HG03565 (cell line): Measurements from ENCODE around the gene RNF144A.

Source experiments
- ATAC-seq: cut with Tn5 transposase; IDR thresholded peaks from one replicate; pipeline ENCODE4 v1.9.1; 2021; ENCODE audit warnings: mild to moderate bottlenecking, moderate library complexity; ENCODE audit not compliant: unreplicated experiment

The RNF144A gene

DNA sequence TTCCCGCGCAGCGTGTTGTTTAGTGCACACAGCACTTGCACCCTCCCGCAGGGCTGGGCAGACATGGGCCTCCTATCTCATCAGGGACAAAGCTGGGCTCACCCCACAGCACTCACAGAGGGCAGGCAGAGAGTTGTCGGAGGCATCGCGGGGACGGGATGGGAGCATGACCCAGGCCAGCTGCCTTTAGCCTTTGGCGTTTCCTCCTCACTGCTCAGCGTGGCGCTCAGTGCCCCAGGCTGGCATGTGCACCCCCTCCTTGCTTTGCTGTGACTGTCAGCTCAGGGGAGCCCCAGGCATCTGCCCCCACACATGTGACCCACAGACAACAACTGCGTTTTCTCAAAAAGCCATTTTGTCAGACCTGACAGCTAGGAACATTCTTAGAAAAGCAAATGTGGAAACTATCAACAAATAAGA lies 101.1 kb downstream of the RNF144A start:
- no peak for ATAC-seq

- no peak for ATAC-seq
These were observed 101.6 kb downstream of the RNF144A start for GRCh38 chr2:7018767-7019166.

GRCh38 chr2:7019191-7019590 lies 102.0 kb downstream of the RNF144A start:
- no peak for ATAC-seq

GRCh38 chr2:7020059-7020458 lies 102.8 kb downstream of the RNF144A start:
- no peak for ATAC-seq

- no peak for ATAC-seq
These were observed 103.3 kb downstream of the RNF144A start for GRCh38 chr2:7020468-7020867.

GRCh38 chr2:7020939-7021470 lies 103.8 kb downstream of the RNF144A start:
- ATAC-seq: no peak

DNA sequence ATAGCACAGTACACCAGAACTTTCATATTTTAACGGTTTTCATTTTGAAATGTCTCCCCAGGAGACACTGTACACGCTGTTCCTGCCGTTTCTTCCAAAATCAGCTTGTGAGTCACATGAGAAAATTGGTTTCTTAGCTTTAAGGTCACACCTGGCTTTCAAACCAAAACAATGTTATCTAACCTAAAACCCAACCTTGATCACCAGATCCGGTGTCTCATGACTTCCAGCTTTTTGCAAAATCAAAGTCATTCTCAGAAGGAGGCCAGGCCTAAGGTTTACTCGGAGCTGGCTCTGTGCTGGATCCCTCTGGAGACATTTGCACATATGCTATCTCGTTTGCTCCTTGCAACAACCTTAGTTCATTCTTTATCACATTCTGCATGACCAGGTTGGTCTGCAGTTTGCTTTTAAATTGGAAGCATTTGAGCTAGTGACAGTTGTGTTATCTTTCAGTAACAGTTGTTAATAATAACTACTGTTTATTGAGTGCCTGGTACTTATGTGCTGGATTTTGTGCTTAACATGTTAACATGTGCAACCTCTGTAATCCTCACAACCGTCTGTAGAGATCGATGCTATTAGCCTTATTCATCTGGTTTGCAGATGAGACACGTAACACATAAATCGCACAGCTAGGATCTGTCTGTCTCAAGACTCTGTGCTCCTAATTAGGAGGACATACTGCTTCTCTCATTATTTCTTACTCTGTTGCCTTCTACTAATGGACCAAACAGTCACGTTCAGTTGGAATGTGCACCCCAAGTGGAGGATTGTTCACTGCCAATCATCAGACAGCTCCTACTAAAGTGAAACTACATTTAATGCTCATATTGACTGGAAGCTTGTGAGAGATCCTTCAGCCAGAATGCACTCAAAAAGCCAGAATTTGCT lies 105.5 kb downstream of the RNF144A start:
- ATAC-seq: no peak

DNA sequence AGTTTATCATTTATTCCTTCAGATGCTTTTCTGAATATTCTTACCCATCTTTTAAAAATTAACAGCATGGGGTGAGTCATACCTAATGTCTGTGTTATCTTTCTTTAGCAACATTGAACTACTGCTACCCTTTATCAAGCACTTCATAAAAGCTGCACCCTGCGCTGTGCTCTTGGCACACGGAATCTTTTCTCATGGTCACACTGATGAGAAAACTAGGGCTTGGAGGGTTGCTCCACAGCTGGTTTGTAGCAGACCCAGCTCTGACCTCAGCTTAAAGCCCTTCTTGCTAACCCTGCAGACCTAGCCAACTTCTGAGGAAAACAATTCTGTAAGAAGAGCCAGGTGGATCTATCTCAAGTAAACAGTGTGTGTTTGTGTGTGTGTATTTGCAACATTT lies 106.3 kb downstream of the RNF144A start:
- no peak for ATAC-seq

DNA sequence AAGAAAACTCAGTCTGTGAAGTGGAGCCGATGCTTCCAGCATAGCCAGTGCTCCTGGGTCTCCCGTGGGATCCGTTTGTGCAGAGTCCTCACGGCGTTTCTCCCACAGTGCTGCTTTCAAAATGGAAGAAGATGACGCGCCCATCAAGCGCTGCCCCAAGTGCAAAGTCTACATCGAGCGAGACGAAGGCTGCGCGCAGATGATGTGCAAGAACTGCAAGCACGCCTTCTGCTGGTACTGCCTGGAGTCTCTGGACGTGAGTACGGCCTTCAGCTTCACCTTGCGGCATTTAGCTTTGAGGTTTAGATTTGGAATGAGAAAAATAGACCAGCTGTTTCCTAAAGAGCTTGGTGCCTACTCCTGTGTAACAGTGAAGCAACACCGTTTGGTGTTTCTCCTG lies 107.0 kb downstream of the RNF144A start:
- no peak for ATAC-seq

DNA sequence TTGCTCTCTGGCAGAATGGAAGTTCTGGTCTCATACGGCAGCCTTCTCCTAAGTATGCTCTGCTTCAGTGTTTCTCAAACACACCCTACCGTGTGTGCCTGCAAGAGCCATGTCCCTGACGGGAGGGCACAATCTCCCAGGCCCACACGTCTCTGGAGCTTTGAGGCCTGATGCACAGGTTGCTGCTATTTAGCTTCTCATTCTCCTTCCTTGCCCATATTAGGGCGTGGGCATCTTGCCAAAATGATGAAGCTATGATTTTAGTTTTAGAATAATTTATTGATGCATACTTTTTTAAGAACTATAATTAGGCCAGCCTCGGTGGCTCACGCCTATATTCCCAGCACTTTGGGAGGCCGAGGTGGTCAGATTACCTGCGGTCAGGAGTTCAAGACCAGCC lies 107.9 kb downstream of the RNF144A start:
- ATAC-seq: no peak

DNA sequence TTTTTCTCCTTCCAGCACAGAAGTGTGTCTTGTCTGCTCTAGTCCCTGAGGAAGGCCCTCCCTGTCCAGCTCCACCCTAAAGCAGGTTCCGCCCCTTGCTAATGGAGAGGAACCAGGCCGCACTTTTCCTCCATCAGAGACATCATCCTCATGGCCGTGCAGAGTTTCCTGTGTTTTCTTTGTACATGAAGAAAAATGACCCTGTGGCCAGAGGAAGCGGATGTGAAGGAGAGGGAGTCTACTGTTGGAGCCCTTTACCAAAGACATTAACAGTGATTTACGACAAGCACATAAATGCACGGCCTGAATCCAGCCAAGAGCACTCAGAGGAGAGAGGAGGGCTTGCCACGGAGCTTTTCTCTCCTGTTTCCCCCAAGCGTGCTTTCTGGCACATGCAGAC lies 109.5 kb downstream of the RNF144A start:
- no peak for ATAC-seq

GRCh38 chr2:7027411-7027810 lies 110.2 kb downstream of the RNF144A start:
- no peak for ATAC-seq

- ATAC-seq: no peak
These were observed 110.9 kb downstream of the RNF144A start for GRCh38 chr2:7027956-7028655.

GRCh38 chr2:7028846-7029245 lies 111.6 kb downstream of the RNF144A start:
- no peak for ATAC-seq

GRCh38 chr2:7029291-7030059 lies 112.3 kb downstream of the RNF144A start:
- ATAC-seq: no peak

DNA sequence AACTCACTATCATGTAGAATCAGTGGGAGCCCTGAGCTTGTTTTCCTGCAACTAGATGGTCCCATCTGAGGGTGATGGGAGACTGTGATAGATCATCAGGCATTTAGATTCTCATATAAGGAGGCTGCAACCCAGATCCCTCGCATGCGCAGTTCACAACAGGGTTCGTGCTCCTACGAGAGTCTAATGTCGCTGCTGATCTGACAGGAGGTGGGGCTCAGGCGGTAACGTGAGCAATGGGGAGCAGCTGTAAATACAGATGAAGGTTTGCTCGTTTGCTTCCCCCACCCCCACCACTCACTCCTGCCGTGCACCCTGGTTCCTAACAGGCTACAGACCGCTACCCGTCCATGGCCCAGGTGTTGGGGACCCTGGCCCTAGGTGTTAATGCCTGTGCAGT lies 113.6 kb downstream of the RNF144A start:
- ATAC-seq: no peak

DNA sequence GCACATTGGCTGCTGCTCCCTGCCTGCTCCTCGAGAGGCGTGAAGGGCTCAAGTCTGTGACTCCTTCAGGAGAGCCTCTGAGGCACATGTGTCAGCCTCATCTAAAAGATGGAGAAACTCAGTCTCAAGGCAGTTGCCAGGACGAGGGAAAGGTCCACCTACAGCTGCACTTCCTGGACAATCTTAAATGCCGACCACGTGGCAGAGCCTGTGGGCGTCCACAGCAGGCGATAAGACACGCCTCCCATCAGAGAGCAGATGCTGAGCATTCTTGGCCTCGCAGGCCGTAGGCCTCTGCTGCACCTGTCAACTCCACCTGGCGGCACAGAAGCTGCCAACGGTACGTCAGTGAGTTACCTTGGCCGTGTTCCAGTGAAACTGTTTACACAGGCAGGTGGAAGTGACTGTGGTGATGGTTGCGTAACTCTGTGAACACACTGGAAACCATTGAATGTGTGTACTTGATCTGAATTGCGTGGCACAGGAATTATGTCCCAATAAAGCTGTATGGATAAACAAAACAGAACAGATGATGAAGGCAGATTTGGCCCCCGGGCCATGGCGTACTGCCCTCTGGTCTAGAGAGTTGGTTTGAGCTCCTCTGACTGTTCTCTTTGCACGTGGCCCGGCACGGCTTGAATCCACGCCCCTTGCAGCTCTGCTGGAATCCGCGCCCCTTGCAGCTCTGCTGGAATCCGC lies 114.5 kb downstream of the RNF144A start:
- no peak for ATAC-seq

DNA sequence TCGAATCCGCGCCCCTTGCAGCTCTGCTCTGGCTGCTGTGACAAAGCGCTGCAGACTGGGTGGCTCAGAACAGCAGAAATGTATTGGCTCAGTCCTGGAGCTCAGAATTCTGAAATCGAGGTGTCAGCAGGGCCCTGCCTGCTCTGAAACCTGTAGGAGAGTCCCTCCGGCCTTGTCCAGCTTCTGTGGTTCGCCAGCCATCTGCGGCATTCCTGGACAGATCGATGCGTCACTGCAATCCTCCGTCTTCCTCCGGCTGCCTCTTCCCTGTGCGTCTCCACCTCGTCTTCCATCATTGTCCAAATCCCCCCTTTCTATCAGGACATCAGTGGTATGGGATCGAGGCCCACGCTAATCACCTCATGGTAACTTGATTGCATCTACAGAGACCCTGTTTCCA lies 115.2 kb downstream of the RNF144A start:
- no peak for ATAC-seq

- no peak for ATAC-seq
These were observed 116.1 kb downstream of the RNF144A start for GRCh38 chr2:7033136-7033960.

DNA sequence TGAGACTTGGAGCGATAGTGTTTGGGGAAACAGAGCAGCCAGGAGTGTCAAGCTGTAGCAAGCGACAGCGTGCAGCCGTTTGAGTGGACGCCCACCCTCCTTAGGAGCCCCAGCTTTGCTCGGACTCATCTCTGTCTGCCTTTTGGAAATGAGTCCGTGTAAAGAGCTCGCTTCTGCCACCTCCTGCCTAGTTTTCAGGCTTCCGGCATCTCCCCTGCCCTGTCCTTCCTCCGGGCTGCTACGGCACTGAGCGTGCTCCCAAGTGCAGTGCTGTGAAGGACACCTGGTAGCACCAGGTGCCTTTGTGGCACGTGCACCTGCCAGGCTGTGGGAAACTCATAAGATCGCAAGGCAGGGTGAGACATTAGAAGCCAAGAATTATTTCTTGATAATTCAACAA lies 117.1 kb downstream of the RNF144A start:
- no peak for ATAC-seq
